HG03045 (cell line): ENCODE results near the gene CHMP4B.

ENCODE experiments used
- ATAC-seq: cut with Tn5 transposase; IDR thresholded peaks from one replicate; pipeline ENCODE4 v1.9.1; 2021; ENCODE audit warnings: mild to moderate bottlenecking, moderate library complexity; ENCODE audit not compliant: unreplicated experiment

CHMP4B gene

DNA sequence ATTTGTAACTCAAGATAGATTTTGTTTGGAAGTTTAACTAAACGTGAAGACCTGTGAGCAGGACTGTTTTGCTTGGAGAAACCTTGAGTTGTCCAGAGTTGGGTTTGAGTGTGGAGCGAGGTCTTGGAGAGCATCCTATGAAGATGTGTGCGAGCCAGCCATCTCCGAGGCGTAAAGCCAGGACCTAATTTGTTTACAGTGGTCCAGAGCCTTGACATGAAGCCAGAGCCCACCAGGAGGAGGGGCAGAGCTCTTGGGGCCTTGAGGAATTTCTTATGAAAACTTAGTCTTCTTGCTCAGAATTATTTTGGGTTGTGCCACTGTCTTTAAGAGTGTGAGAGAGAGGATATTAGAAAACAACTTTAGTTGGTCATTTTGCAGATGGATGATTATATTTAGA is 6.3 kb downstream of the CHMP4B start:
- ATAC-seq = no peak

DNA sequence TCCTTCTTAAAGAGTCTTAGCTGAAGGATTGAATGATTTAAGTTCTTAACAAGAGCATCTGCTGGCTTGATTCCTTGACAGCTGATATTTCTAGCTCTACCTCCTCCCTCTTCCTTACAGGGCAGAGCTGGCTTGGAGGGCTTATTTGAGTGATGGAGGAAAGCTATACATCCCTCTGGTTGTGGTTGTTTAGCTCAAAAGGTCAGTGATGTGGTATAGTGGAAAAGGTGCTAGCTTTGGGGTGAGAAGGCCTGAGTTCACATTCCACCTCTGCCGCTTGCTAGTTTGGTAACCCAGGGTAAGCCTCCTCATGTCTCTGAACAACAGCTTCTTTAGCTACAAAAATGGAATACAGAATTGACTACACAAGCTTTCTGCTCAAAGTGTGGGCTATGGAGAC is 8.3 kb downstream of the CHMP4B start:
- ATAC-seq = no peak

GRCh38 chr20:33820362-33820761 is 9.2 kb downstream of the CHMP4B start:
- no peak for ATAC-seq

GRCh38 chr20:33821270-33821836 is 10.2 kb downstream of the CHMP4B start:
- no peak for ATAC-seq

- ATAC-seq = no peak
Measured at GRCh38 chr20:33822423-33822822, 11.3 kb downstream of the CHMP4B start.

DNA sequence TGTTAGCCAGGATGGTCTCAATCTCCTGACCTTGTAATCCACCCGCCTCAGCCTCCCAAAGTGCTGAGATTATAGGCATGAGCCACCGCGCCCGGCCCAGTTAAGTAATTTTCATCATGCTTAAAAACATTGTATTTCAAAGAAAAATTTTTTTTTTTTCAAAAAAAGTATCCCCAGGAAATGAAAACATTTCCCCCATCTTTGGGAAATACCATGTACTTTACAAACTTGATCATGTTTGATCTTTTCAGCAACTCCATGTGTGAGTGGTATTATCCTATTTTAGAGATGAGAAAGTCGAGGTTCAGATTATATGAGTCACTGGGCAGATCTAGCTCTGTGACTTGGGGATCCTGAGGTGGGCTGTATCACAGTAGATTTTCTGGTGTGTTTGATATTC is 11.8 kb downstream of the CHMP4B start:
- no peak for ATAC-seq

DNA sequence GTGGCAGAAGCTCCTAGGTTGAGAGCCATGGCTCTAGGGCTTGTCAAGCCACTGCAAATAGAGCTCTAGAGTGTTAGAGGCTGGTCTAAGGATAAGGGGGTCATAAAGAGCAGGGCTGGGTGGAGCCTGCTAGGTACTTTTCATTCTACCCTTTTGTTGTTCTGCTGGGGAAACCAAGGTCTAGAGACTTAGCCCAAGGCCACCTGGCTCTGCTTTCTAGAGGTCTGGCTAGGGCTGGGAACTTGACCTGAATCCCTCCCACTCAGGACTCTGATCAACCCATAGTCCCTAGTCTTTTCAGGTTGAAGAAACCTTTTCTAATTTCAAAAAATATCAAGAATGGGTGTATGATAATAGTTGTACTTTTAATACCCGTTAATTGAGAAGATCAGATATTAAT is 13.7 kb downstream of the CHMP4B start:
- ATAC-seq = no peak

GRCh38 chr20:33825340-33826269 is 14.5 kb downstream of the CHMP4B start:
- ATAC-seq = no peak

DNA sequence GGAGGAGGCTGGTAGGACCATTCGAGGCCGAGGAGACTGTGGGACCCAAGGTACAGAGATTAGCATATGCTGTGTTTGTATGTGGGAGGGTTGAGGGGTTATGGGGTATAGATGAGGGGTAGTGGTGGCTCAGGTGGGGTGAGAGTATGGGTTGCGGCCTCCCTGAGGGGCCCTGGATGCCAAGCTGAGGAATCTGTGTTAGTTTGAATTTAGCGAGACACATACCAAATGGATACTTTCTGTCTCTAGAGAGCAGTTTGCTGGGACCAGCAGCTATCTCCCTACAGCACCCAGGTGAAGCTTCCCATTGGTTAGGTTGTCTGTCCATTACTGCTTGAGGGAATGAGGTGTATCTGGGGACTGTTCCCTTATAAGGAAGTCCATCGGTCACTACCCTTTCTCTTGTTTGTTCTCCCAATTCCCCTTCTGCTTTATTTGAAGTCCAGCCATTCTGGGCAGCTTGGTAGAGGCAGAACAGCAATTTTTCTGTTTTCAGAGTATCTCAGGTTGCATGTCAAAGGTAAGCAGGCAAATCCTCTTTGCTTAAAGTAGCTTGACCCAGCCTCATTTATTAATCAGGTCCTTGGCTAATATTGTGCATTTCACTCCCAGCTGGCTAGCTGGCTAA is 15.2 kb downstream of the CHMP4B start:
- ATAC-seq = no peak

- no peak for ATAC-seq
Measured at GRCh38 chr20:33827109-33827508, 16.0 kb downstream of the CHMP4B start.

DNA sequence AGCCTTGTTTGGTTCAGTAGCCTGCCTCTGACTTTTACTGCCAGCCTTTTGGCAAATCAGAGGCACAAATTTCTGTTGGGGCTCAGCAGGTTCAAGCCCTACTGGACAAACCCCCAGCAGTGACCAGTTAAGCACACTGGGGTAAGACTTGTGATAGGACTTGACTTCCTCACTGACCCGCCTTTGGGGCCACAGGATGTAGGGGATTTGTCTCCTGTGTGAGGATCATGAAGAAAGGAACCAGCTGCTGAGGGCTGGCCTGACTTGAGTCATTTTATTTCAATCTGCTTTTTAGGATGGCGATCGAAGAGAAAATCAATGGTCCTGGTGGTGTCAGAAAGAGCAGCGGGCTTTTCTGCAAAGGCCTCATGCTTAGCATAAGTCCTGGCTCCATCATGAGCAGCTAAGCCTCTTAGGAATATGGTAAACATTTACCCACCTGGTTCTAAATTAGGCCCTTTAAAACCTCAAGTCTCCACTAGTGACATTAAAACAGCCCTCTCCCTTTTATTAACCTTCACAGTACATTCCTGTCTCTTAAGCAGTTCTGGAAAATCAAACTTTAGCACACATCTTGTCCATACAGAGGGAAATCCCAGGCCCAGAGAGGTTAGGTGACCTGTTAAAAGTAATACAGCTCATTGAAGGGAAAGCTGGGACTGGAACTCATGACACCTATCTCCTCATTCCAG is 16.6 kb downstream of the CHMP4B start:
- no peak for ATAC-seq

DNA sequence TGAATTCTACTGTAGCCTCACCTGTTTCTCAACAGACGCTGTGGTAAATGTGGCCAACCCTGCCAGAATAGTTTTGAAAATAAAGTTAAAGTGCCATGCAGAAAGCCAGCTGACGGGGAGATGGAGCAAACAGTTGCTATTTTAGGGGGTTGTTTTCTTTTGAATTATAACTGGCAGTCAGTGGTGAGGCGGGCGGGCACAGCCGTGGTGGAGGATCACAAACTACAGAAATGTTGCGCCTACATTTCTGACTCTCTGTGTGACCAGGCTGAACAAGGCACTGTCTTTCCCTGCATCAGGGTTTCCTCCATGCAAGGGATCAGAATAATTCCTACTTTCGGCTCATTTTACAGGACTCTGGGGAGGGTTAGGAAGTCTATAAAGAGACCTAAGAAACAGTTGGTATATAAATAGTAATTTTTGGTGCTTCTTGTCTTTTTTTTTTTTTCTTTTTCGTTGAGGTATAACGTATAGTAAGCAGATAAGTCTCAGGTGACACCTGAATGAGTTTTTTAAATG is 17.2 kb downstream of the CHMP4B start:
- no peak for ATAC-seq

DNA sequence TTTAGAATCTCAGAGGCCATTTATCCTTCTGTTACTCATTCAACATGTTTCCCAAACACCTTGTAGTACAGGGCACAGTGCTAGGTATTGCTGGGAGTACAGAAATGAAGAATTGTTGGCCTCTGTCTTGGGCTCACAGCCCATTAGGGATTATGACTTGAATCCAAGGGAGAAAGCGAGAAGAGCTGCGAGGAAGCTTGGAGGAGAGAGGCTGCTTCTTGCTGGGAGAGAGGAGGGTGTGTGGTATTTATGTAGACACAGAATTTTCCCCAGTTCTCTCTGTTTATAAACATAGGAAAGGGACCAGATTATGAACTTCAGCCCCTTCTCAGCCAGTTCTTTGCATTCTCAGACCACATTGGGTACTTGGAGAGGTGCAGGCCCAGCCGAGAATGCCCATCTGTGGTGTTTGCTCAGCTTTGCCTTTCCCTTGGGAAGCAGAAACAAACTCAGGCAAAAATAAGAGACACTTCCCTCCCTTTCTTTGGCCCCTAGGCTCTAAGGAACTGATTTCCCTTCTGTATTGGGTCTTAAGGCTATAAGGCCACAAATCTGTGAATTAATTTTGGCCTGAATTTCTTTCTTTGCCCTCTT is 17.9 kb downstream of the CHMP4B start:
- no peak for ATAC-seq

DNA sequence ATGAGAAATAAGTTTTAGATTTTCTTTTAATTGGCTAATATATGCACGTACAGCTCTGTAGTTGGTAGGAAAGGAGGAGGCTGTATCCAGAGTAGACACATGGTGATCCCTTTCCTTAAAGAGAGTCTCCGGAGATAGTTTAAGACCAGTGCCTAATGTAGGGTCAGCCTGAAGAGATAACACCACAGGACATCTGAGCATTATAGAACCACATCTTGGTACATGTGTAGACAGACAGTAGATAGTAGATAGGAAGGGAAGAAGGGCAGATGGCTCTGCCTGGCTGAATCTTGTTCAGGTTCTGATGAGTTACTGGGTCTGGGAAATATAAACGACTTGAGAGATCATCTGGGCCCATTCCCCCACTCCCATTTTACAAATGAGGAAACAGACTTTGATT is 18.5 kb downstream of the CHMP4B start:
- ATAC-seq = no peak

DNA sequence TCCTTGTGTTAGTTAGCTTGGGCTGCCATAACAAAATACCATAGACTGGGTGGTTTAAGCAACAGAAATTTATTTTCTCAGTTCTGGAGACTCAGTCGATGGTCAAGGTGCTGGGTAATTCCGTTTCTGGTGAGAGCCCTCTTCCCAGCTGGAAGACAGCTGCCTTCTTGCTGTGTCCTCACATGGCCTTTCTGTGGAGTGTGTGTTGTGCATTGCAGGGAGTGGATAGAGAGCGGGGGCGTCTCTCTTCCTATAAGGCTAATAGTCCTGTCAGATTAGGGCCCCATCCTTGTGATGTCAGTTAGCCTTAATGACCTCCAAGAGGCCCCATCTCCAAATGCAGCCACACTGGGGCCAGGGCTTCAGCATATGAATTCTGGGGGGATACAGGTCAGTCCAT is 19.2 kb downstream of the CHMP4B start:
- no peak for ATAC-seq

DNA sequence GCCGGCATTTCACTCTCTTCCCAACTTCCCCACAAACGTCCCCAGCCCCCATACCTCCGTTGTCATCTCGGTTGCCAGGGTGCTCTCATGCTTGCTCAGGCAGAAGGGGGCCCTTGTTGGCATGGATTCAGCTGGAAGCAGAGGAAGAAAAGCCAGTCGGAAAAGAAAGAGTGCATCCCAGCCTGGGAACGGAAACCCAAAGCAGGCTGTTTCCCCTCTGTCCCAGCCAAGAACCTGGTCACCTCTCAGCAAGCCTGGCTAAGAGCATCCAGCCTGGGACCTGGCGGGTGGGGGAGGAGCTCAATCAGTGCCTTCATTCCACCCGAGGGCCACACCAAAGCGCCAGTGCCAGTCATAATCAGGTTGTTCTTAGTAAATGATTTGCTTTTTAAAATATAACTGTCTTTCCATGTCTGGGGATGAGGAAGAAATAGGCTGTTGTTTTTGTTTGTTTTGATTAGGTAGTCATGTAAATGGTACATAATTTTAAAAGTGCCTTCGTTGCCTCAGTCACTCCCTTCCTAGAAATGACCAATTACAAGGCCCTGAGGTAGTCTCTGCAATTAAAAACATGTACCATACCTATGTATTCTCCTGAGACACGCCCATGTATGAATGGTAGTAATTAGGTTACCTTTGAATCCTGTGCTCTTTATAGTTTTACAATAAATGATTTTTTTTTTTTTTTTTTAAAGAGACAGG is 21.1 kb downstream of the CHMP4B start:
- no peak for ATAC-seq

DNA sequence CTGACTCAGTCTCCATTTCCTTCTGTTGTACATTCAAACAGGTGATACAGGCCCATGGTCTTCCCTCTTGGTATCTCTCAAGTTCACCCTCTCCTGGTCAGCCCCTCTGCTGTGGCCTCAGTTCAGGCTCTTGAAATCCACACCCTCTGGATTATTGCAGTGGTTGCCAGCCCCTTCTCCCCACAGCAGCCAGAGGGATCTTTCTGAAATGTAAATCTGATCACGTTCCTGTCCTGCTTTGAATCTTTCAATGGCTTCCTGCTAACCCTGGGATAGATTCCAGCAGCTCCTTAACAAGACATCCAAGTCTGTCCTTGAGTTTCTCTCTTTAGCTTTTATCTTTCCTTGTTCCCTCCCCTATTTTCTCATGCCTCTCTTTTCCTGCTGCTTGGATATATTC is 22.2 kb downstream of the CHMP4B start:
- no peak for ATAC-seq

DNA sequence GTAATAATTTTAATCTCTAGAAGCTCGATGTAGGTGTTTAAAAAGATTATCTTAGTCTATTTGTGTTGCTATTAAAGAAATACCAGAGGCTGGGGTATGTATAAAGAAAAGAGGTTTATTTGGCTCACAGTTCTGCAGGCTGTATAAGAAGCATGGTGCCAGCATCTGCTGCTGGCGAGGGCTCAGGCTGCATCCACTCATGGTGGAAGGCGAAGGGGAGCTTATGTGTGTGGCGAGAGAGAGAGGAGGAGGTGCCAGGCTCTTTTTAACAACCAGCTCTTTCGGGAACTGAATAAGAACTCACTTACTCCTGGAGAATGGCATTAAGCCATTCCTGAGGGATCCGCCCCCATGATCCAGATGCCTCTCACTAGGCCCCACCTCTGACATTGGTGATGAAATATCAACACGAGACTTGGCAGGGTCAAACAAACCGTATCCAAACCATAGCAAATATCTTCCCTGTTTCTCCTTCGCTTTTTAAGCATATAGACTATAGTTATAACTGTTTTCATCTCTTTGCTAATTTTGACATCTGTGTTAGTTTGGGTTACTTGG is 24.5 kb downstream of the CHMP4B start:
- no peak for ATAC-seq

GRCh38 chr20:33836277-33836676 is 25.1 kb downstream of the CHMP4B start:
- no peak for ATAC-seq
